Liver (tissue), 9 donors: Measurements from ENCODE around the gene RAB23. TPM values are rescaled to one million over a fixed set of nuclear protein-coding genes. Genes with fewer than 3 reads are reported as not detected.
A peak's percentile ranks its signal among the peaks of the same experiment; 100 is the strongest.

Source experiments
- DNase-seq: peaks from one replicate; pipeline ENCODE4 v3.0.0-alpha.2; 2017; ENCODE audit warnings: low spot score
- H3K27ac ChIP-seq, 2 donors: one replicate each; pipeline ENCODE4 v1.7.0; 2013; ENCODE audit warnings: inconsistent platforms in 2 of 2, low read length in 2 of 2, control low read depth in 1 of 2, low read depth in 1 of 2, mild to moderate bottlenecking in 1 of 2
- H3K27me3 ChIP-seq, 4 donors: one replicate each; pipeline versions ENCODE4 v1.6.1 to v1.7.0; 2013; ENCODE audit warnings: low read length in 3 of 4, inconsistent platforms in 1 of 4, mild to moderate bottlenecking in 1 of 4, moderate library complexity in 1 of 4; ENCODE audit not compliant: control insufficient read depth in 4 of 4, insufficient read depth in 4 of 4
- H3K36me3 ChIP-seq, 4 donors: one replicate each; pipeline versions ENCODE4 v1.6.1 to v1.7.0; 2013; ENCODE audit warnings: low read length in 3 of 4, mild to moderate bottlenecking in 3 of 4, low read depth in 1 of 4, moderate library complexity in 1 of 4; ENCODE audit not compliant: control insufficient read depth in 4 of 4, insufficient read depth in 3 of 4
- H3K4me1 ChIP-seq, 4 donors: one replicate each; pipeline versions ENCODE4 v1.6.1 to v1.7.0; 2013; ENCODE audit warnings: low read length in 3 of 4, mild to moderate bottlenecking in 3 of 4, moderate library complexity in 1 of 4; ENCODE audit not compliant: control insufficient read depth in 4 of 4, insufficient read depth in 4 of 4
- H3K4me3 ChIP-seq, 3 donors: one replicate each; pipeline versions ENCODE4 v1.6.1 to v1.7.0; 2013; ENCODE audit warnings: low read length in 3 of 3, control low read depth in 1 of 3, low read depth in 1 of 3, mild to moderate bottlenecking in 1 of 3
- H3K9ac ChIP-seq, 2 donors: one replicate each; pipeline ENCODE4 v1.7.0; 2013; ENCODE audit warnings: low read length in 2 of 2, mild to moderate bottlenecking in 2 of 2, moderate library complexity in 2 of 2, control low read depth in 1 of 2, low read depth in 1 of 2
- H3K9me3 ChIP-seq, 4 donors: one replicate each; pipeline versions ENCODE4 v1.6.1 to v1.7.0; 2013; ENCODE audit warnings: low read length in 3 of 4; ENCODE audit not compliant: control insufficient read depth in 4 of 4
- CTCF ChIP-seq: fragments of 150-350 bp; IDR thresholded peaks from 2 replicates; pipeline ENCODE4 v1.5.1; 2017; ENCODE audit warnings: improper control_type of control experiment, low read depth, low read length; ENCODE audit not compliant: missing input control
- EGR1 ChIP-seq, 2 donors: IDR thresholded peaks; 2 replicates each; pipeline ENCODE4 v1.6.1; 2016 to 2018; ENCODE audit warnings: antibody characterized with exemption in 2 of 2, low read depth in 2 of 2
- FOXA1 ChIP-seq: IDR thresholded peaks from 2 replicates; pipeline ENCODE4 v1.6.1; 2016; ENCODE audit warnings: antibody characterized with exemption
- FOXA2 ChIP-seq: IDR thresholded peaks from 2 replicates; pipeline ENCODE4 v1.6.1; 2016; ENCODE audit warnings: antibody characterized with exemption
- GABPA ChIP-seq, 2 donors: IDR thresholded peaks in 1 of 2; conservative IDR thresholded peaks in 1 of 2; 2 replicates each; pipeline ENCODE4 v1.6.1; 2016; ENCODE audit warnings: antibody characterized with exemption in 2 of 2, mild to moderate bottlenecking in 1 of 2, moderate library complexity in 1 of 2
- HNF4A ChIP-seq, 2 donors: conservative IDR thresholded peaks; 2 replicates each; pipeline ENCODE4 v1.6.1; 2016; ENCODE audit warnings: antibody characterized with exemption in 2 of 2, mild to moderate bottlenecking in 2 of 2
- HNF4G ChIP-seq: IDR thresholded peaks from 2 replicates; pipeline ENCODE4 v1.6.1; 2016; ENCODE audit warnings: antibody characterized with exemption
- JUND ChIP-seq, 2 donors: IDR thresholded peaks; 2 replicates each; pipeline ENCODE4 v1.6.1; 2016; ENCODE audit warnings: antibody characterized with exemption in 2 of 2
- MAX ChIP-seq: IDR thresholded peaks from 2 replicates; pipeline ENCODE4 v1.6.1; 2016; ENCODE audit warnings: antibody characterized with exemption
- NR2F2 ChIP-seq: IDR thresholded peaks from 2 replicates; pipeline ENCODE4 v1.6.1; 2016; ENCODE audit warnings: antibody characterized with exemption
- RAD21 ChIP-seq, 2 donors: IDR thresholded peaks; 2 replicates each; pipeline ENCODE4 v1.6.1; 2016; ENCODE audit warnings: antibody characterized with exemption in 2 of 2, mild to moderate bottlenecking in 2 of 2
- REST ChIP-seq: IDR thresholded peaks from 2 replicates; pipeline ENCODE4 v1.6.1; 2016; ENCODE audit warnings: antibody characterized with exemption, mild to moderate bottlenecking
- RXRA ChIP-seq, 2 donors: IDR thresholded peaks; 2 replicates each; pipeline ENCODE4 v1.6.1; 2017 to 2018; ENCODE audit warnings: antibody characterized with exemption in 2 of 2, mild to moderate bottlenecking in 1 of 2
- SP1 ChIP-seq: IDR thresholded peaks from 2 replicates; pipeline ENCODE4 v1.6.1; 2018; ENCODE audit warnings: antibody characterized with exemption, mild to moderate bottlenecking
- TAF1 ChIP-seq: conservative IDR thresholded peaks from 2 replicates; pipeline ENCODE4 v1.6.1; 2016; ENCODE audit warnings: antibody characterized with exemption, mild to moderate bottlenecking
- YY1 ChIP-seq: IDR thresholded peaks from 2 replicates; pipeline ENCODE4 v1.6.1; 2016; ENCODE audit warnings: antibody characterized with exemption, mild to moderate bottlenecking
- ZBTB33 ChIP-seq: IDR thresholded peaks from 2 replicates; pipeline ENCODE4 v1.6.1; 2016; ENCODE audit warnings: antibody characterized with exemption
- WGBS: extraction: QIAGEN DNeasy Blood & Tissue Kit; methylation state at CpG from one replicate; pipeline ENCODE4 v1.1.7; 2013; 5-methylcytosine and 5-hydroxymethylcytosine counted together
- polyA plus RNA-seq, 2 donors: library from polyadenylated mRNA; stranded (reverse) in 1 of 2; unstranded in 1 of 2; fragments of 200-250 nt in 1 of 2; fragments of >200 nt in 1 of 2; fragmentation: Nextera tagmentation in 1 of 2; extraction: Ambion mirVana in 1 of 2; gene quantifications; one replicate each; pipeline versions ENCODE4 v1.2.1 to v1.2.3, GENCODE V29; 2013 to 2015
- total RNA-seq, 2 donors: library from RNA; depleted of rRNA; stranded (reverse); fragments of >200 nt; gene quantifications; one replicate each; pipeline ENCODE4 v1.2.3, GENCODE V29; 2014
- donor health status: healthy.
- donor health status: healthy.
- donor health status: healthy.
- donor health status: healthy.
- donor health status: healthy.

RAB23 gene
- total and polyA plus RNA-seq, 4 donors: 0.60 to 4.3 (median 2.4) TPM

- 7% methylated on average over 19 of the region's 19 CpGs for WGBS
- Histone ChIP-seq H3K27me3 (no peaks in the 10 kb centered on the region), H3K4me1 (peaks cover 0 to 24% (median 5%) of the 10 kb centered on the region in 4 donors), H3K4me3 (peak overlapping the region; percentile 60 to 96 (median 73)), H3K36me3 (no peaks in the 10 kb centered on the region), H3K9me3 (no peaks in the 10 kb centered on the region), H3K9ac (peak overlapping the region; percentile 79 to 92), H3K27ac (peak overlapping the region; percentile 90 to 96)
- no peak for DNase-seq
- TF ChIP-seq JUND (IDR thresholded peaks at IDR 0.05) (no peak), EGR1 (IDR thresholded peaks at IDR 0.05; ENCODE audit: low read depth in 2 of 2) (no peak), HNF4A (conservative IDR thresholded peaks at IDR 0.05) (no peak), YY1 (no peak)
Measured at GRCh38 chr6:57173056-57173885, 48.8 kb downstream of the RAB23 start.

GRCh38 chr6:57172136-57173055, 49.7 kb downstream of the RAB23 start, which contains the start of gene BAG2:
BAG2 (plus strand) TSS chr6:57172326; CDS start chr6:57172698, 372 bp downstream.
- Histone ChIP-seq H3K4me3 (peak within 1 kb of the TSS; percentile 60 to 96 (median 73)), H3K27me3 (no peaks in the 10 kb centered on the region), H3K27ac (peak within 1 kb of the TSS; percentile 90 to 96), H3K9me3 (no peaks in the 10 kb centered on the region), H3K36me3 (peaks cover 0 to 2% (median under 1%) of the 10 kb centered on the region in 4 donors), H3K9ac (peak within 1 kb of the TSS; percentile 89 to 92), H3K4me1 (peaks cover 0 to 24% (median 5%) of the 10 kb centered on the region in 4 donors)
- WGBS: under 1% methylated on average over 97 of the region's 97 CpGs
- peak; percentile 86 for DNase-seq
- TF ChIP-seq HNF4G: no peak
- peak; percentile 41 for TF ChIP-seq MAX
- no peak for TF ChIP-seq JUND (IDR thresholded peaks at IDR 0.05)
- peak in 1 of 2 donors; percentile 24 for TF ChIP-seq HNF4A (conservative IDR thresholded peaks at IDR 0.05)
- TF ChIP-seq EGR1 (IDR thresholded peaks at IDR 0.05; ENCODE audit: low read depth in 2 of 2): no peak
- peak; percentile 68 for TF ChIP-seq SP1
- TF ChIP-seq REST: peak; percentile 64
- peak in 1 of 2 donors; percentile 13 for TF ChIP-seq RXRA (IDR thresholded peaks at IDR 0.05)
- TF ChIP-seq FOXA2: no peak
- no peak for TF ChIP-seq FOXA1
- TF ChIP-seq NR2F2: no peak
- TF ChIP-seq CTCF: peak; percentile 9
- TF ChIP-seq YY1: peak; percentile 48
- peak; percentile 9 for TF ChIP-seq ZBTB33
- TF ChIP-seq TAF1: no peak
- TF ChIP-seq GABPA (IDR thresholded peaks at IDR 0.05 in 1 of 2, conservative IDR thresholded peaks at IDR 0.05 in 1 of 2): no peak
- peak in 1 of 2 donors; percentile 30 for TF ChIP-seq RAD21 (IDR thresholded peaks at IDR 0.05)
